HepG2 (cell line): Measurements from ENCODE around the gene TBC1D10B. TPM values are rescaled to one million over a fixed set of nuclear protein-coding genes. Genes with fewer than 3 reads are reported as not detected.

Experiments
- AKAP8 ChIP-seq: sonication (generic); formaldehyde crosslinking; IDR thresholded peaks from 2 replicates; pipeline ENCODE4 v1.5.1; 2020; ENCODE audit warnings: mild to moderate bottlenecking, missing genetic modification reagents
- KLF15 ChIP-seq: sonication (generic); formaldehyde crosslinking; IDR thresholded peaks from 2 replicates; pipeline ENCODE4 v1.8.1; 2023; ENCODE audit warnings: borderline replicate concordance, mild to moderate bottlenecking, inconsistent platforms, missing genetic modification reagents, mixed read lengths
- NR2F2 ChIP-seq: IDR thresholded peaks from 2 replicates; pipeline ENCODE4 v1.6.1; 2012; ENCODE audit warnings: low read depth, inconsistent platforms, borderline replicate concordance
- RFX1 ChIP-seq: fragments of 450-650 bp; IDR thresholded peaks from 2 replicates; pipeline ENCODE4 v1.6.1; 2017
- SMAD9 ChIP-seq: sonication (generic); formaldehyde crosslinking; IDR thresholded peaks from 2 replicates; pipeline ENCODE4 v1.5.1; 2020; ENCODE audit warnings: mild to moderate bottlenecking, missing genetic modification reagents
- THAP7 ChIP-seq: sonication (generic); formaldehyde crosslinking; IDR thresholded peaks from 2 replicates; pipeline ENCODE4 v1.8.1; 2023; ENCODE audit warnings: mild to moderate bottlenecking, missing genetic modification reagents
- TOE1 ChIP-seq: sonication (generic); formaldehyde crosslinking; IDR thresholded peaks from 2 replicates; pipeline ENCODE4 v1.4.0; 2020; ENCODE audit warnings: mild to moderate bottlenecking, missing genetic modification reagents
- UBTF ChIP-seq: sonication (generic); formaldehyde crosslinking; IDR thresholded peaks from 2 replicates; pipeline ENCODE4 v1.4.0; 2020; ENCODE audit warnings: mild to moderate bottlenecking, missing genetic modification reagents
- WIZ ChIP-seq: sonication (generic); formaldehyde crosslinking; IDR thresholded peaks from 2 replicates; pipeline ENCODE4 v1.5.1; 2020; ENCODE audit warnings: mild to moderate bottlenecking, missing genetic modification reagents
- ZNF124 ChIP-seq: sonication (generic); formaldehyde crosslinking; IDR thresholded peaks from 2 replicates; pipeline ENCODE4 v1.4.0; 2020; ENCODE audit warnings: missing genetic modification reagents
- ZNF20 ChIP-seq: sonication (generic); formaldehyde crosslinking; IDR thresholded peaks from 2 replicates; pipeline ENCODE4 v1.4.0; 2020; ENCODE audit warnings: mild to moderate bottlenecking, moderate library complexity, missing genetic modification reagents
- ZNF260 ChIP-seq: sonication (generic); formaldehyde crosslinking; IDR thresholded peaks from 2 replicates; pipeline ENCODE4 v1.4.0; 2020; ENCODE audit warnings: missing genetic modification reagents, low read depth, mild to moderate bottlenecking, borderline replicate concordance
- ZNF280D ChIP-seq: sonication (generic); formaldehyde crosslinking; IDR thresholded peaks from 2 replicates; pipeline ENCODE4 v1.5.1; 2020; ENCODE audit warnings: mild to moderate bottlenecking, missing genetic modification reagents
- ZNF326 ChIP-seq: sonication (generic); formaldehyde crosslinking; IDR thresholded peaks from 2 replicates; pipeline ENCODE4 v1.4.0; 2020; ENCODE audit warnings: missing genetic modification reagents, borderline replicate concordance
- ZNF335 ChIP-seq: sonication (generic); formaldehyde crosslinking; IDR thresholded peaks from 2 replicates; pipeline ENCODE4 v1.4.0; 2020; ENCODE audit warnings: missing genetic modification reagents
- ZNF367 ChIP-seq: sonication (generic); formaldehyde crosslinking; IDR thresholded peaks from 2 replicates; pipeline ENCODE4 v1.4.0; 2020; ENCODE audit warnings: missing genetic modification reagents, borderline replicate concordance
- ZNF549 ChIP-seq: sonication (generic); formaldehyde crosslinking; IDR thresholded peaks from 2 replicates; pipeline ENCODE4 v1.5.0; 2020; ENCODE audit warnings: missing genetic modification reagents
- ZNF569 ChIP-seq: sonication (generic); formaldehyde crosslinking; IDR thresholded peaks from 2 replicates; pipeline ENCODE4 v1.5.0; 2020; ENCODE audit warnings: mild to moderate bottlenecking, missing genetic modification reagents, moderate library complexity, borderline replicate concordance
- polyA plus RNA-seq, 8 experiments: library from polyadenylated mRNA; depleted of rRNA in 3 of 8; stranded (reverse) in 7 of 8; unstranded in 1 of 8; fragments of >200 nt; fragmentation: Illumina TruSeq in 4 of 8; extraction: Trizol in 4 of 8; gene quantifications; 2 replicates each; pipeline versions ENCODE4 v1.2.1 to v1.2.3, GENCODE V29; 2011 to 2016; ENCODE audit warnings: low read depth in 4 of 8, missing spikeins in 1 of 8, mixed read lengths in 1 of 8; ENCODE audit not compliant: insufficient read depth in 1 of 8
- total RNA-seq, 5 experiments: library from RNA; depleted of rRNA; stranded (reverse); fragments of >200 nt; fragmentation: Illumina TruSeq; extraction: Trizol; gene quantifications; 2 replicates each; pipeline ENCODE4 v1.2.3, GENCODE V29; 2016; ENCODE audit warnings: low read depth in 1 of 5
- TF ChIP-seq, protein P1 (sequence below): IDR thresholded peaks from 2 replicates; pipeline ENCODE4 v1.6.1; 2018; ENCODE audit warnings: missing genetic modification reagents, mild to moderate bottlenecking, missing compliant biosample characterization
- TF ChIP-seq, protein P2 (sequence below): sonication (generic); formaldehyde crosslinking; IDR thresholded peaks from 2 replicates; pipeline ENCODE4 v1.5.0; 2020; ENCODE audit warnings: mild to moderate bottlenecking, missing genetic modification reagents

The TBC1D10B gene
- total and polyA plus RNA-seq, 2 of the 13 experiments (the other 11 are each of a cell fraction or from before 2014, with no cell fraction given), result 15.7 to 24.8 TPM

GRCh38 chr16:30352488-30353401 lies 17.5 kb downstream of the TBC1D10B start (continued):
- TF ChIP-seq ZNF280D (CRISPR knock-in tag) (no peak), ZNF335 (CRISPR knock-in tag) (no peak), UBTF (CRISPR knock-in tag) (0 out of 2 replicates have a peak, but pooled peaks have one; percentile 24), KLF15 (CRISPR knock-in tag) (no peak), AKAP8 (CRISPR knock-in tag) (peak; percentile 54), ZNF569 (CRISPR knock-in tag) (no peak), RFX1 (no peak), ZNF260 (CRISPR knock-in tag) (no peak), WIZ (CRISPR knock-in tag) (no peak), ZNF20 (CRISPR knock-in tag) (no peak), ZNF367 (CRISPR knock-in tag) (no peak), ZNF326 (0 out of 2 replicates have a peak, but pooled peaks have one; percentile 17), TOE1 (CRISPR knock-in tag) (no peak), THAP7 (CRISPR knock-in tag) (no peak), NR2F2 (peak; percentile 14; the same call in 1 of the 2 replicates), ZNF124 (CRISPR knock-in tag) (no peak), SMAD9 (no peak), ZNF549 (no peak)
- TF ChIP-seq, protein P1, sequence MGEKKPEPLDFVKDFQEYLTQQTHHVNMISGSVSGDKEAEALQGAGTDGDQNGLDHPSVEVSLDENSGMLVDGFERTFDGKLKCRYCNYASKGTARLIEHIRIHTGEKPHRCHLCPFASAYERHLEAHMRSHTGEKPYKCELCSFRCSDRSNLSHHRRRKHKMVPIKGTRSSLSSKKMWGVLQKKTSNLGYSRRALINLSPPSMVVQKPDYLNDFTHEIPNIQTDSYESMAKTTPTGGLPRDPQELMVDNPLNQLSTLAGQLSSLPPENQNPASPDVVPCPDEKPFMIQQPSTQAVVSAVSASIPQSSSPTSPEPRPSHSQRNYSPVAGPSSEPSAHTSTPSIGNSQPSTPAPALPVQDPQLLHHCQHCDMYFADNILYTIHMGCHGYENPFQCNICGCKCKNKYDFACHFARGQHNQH, result no peak
- TF ChIP-seq, protein P2, sequence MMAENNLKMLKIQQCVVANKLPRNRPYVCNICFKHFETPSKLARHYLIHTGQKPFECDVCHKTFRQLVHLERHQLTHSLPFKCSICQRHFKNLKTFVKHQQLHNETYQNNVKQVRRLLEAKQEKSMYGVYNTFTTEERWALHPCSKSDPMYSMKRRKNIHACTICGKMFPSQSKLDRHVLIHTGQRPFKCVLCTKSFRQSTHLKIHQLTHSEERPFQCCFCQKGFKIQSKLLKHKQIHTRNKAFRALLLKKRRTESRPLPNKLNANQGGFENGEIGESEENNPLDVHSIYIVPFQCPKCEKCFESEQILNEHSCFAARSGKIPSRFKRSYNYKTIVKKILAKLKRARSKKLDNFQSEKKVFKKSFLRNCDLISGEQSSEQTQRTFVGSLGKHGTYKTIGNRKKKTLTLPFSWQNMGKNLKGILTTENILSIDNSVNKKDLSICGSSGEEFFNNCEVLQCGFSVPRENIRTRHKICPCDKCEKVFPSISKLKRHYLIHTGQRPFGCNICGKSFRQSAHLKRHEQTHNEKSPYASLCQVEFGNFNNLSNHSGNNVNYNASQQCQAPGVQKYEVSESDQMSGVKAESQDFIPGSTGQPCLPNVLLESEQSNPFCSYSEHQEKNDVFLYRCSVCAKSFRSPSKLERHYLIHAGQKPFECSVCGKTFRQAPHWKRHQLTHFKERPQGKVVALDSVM, result peak; percentile 59; the same call in 1 of the 2 replicates
